OCI-LY7 (cell line): ENCODE measurements around the gene PACC1.

Experiments
- CTCF ChIP-seq: fragments of 200-600 bp; sonication (generic); conservative IDR thresholded peaks from 2 replicates; pipeline ENCODE4 v1.5.1; 2014; ENCODE audit warnings: mild to moderate bottlenecking, antibody characterized with exemption, low read length, moderate library complexity, mixed read lengths
- EZH2phosphoT487 ChIP-seq: fragments of 200-600 bp; sonication (generic); IDR thresholded peaks from 2 replicates; pipeline ENCODE4 v1.6.1; 2018; ENCODE audit warnings: low read depth, borderline replicate concordance, mild to moderate bottlenecking, mixed run types, antibody characterized with exemption, low read length, moderate library complexity, mixed read lengths

GRCh38 chr1:212434992-212435391, 20.3 kb upstream of the PACC1 start:
- TF ChIP-seq CTCF (no peak), EZH2phosphoT487 (no peak)
